Left lung (tissue), 10 donors: Measurements from ENCODE around the gene EGLN2. TPM values are rescaled to one million over a fixed set of nuclear protein-coding genes. Genes with fewer than 3 reads are reported as not detected.
A peak's percentile ranks its signal among the peaks of the same experiment; 100 is the strongest.

ENCODE experiments used
- ATAC-seq: fragments of 200-7000 bp; cut with Tn5 transposase; one replicate; pipeline ENCODE4 v1.9.1; 2020; ENCODE audit warnings: moderate library complexity
- DNase-seq, 4 donors: peaks; one replicate each; pipeline ENCODE4 v3.0.0-alpha.2; 2013 to 2020
- H3K27ac ChIP-seq, 2 donors: fragments of 200-600 bp; sonication (generic) in 1 of 2; one replicate each; pipeline versions ENCODE4 v1.5.0 to v1.8.0; 2020 to 2021
- H3K27me3 ChIP-seq, 2 donors: fragments of 200-600 bp; sonication (generic) in 1 of 2; one replicate each; pipeline versions ENCODE4 v1.5.0 to v1.8.0; 2020 to 2021
- H3K36me3 ChIP-seq, 2 donors: fragments of 200-600 bp; sonication (generic) in 1 of 2; one replicate each; pipeline versions ENCODE4 v1.5.0 to v1.8.0; 2020 to 2021
- H3K4me1 ChIP-seq, 2 donors: fragments of 200-600 bp; one replicate each; pipeline ENCODE4 v1.8.0; 2021
- H3K4me3 ChIP-seq, 2 donors: fragments of 200-600 bp; sonication (generic) in 1 of 2; one replicate each; pipeline versions ENCODE4 v1.5.0 to v1.8.0; 2020 to 2021; ENCODE audit warnings: mild to moderate bottlenecking in 1 of 2
- H3K9me3 ChIP-seq, 2 donors: fragments of 200-600 bp; sonication (generic) in 1 of 2; one replicate each; pipeline versions ENCODE4 v1.5.0 to v1.8.0; 2020 to 2021
- intact Hi-C, 2 donors: fragments of 100-400 bp; cut with DNase I; formaldehyde crosslinking; loops; one replicate each; pipeline versions ENCODE4 v1.11.2 to v1.14.2; 2022
- polyA plus RNA-seq, 6 donors: library from polyadenylated mRNA; unstranded; fragments of 120-200 nt; gene quantifications; one replicate each; pipeline ENCODE4 v1.2.1, GENCODE V29; 2013; ENCODE audit not compliant: insufficient read length in 6 of 6
- total RNA-seq, 2 donors: library from RNA; stranded (reverse); fragmentation: NEBNext Ultra II Directional; extraction: Animal tissue kit (Norgen Biotek cat#: 25700); gene quantifications; one replicate each; pipeline ENCODE4 v1.2.1, GENCODE V29; 2021
- TF ChIP-seq, protein P1 (sequence below), 2 donors: fragments of 200-600 bp; sonication (generic) in 1 of 2; IDR thresholded peaks; one replicate each; pipeline versions ENCODE4 v1.5.0 to v1.8.0; 2021; ENCODE audit warnings: antibody characterized with exemption in 2 of 2
- donor health status: DM: no; HTN: yes; CAD: no.
- donor health status: DM: no; HTN: no; CAD: no.

Gene EGLN2
- total and polyA plus RNA-seq, 8 donors, result 57.0 to 150 (median 75.9) TPM

DNA sequence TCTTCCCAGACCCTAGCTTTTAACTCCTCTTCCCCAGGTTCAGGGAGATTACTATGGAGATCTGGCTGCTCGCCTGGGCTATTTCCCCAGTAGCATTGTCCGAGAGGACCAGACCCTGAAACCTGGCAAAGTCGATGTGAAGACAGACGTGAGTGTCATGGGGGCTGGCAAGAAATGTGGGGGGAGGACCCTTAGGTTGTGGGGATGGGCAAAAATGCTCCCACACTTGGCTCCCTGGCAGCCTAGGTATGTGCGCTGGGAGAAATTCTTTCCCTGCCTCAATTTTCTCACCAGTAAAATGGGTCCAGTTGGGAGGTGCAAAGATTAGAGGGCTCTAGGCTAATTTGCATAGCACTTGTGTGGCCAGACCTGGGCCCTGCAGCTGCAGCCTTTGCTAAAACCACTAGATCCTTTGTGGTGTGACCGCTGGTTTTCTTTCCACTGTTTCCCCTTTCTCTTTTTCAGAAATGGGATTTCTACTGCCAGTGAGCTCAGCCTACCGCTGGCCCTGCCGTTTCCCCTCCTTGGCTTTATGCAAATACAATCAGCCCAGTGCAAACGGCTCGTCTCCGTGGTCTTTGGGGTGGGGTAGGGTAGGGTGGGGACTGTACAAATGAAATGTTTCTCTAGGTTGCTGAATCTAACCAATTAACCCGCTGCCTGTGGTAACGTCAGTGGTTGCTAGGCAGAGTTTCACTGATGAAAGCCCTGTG lies 21.9 kb upstream of the EGLN2 start:
- Histone ChIP-seq H3K4me3 (peak overlapping the region; percentile 59 to 74), H3K9me3 (no peaks in the 10 kb centered on the region), H3K36me3 (peaks cover 0 to 2% of the 10 kb centered on the region in 2 donors), H3K27ac (peak overlapping the region; percentile 96 to 98), H3K27me3 (no peaks in the 10 kb centered on the region), H3K4me1 (peaks cover 7 to 22% of the 10 kb centered on the region in 2 donors)
- TF ChIP-seq, protein P1, sequence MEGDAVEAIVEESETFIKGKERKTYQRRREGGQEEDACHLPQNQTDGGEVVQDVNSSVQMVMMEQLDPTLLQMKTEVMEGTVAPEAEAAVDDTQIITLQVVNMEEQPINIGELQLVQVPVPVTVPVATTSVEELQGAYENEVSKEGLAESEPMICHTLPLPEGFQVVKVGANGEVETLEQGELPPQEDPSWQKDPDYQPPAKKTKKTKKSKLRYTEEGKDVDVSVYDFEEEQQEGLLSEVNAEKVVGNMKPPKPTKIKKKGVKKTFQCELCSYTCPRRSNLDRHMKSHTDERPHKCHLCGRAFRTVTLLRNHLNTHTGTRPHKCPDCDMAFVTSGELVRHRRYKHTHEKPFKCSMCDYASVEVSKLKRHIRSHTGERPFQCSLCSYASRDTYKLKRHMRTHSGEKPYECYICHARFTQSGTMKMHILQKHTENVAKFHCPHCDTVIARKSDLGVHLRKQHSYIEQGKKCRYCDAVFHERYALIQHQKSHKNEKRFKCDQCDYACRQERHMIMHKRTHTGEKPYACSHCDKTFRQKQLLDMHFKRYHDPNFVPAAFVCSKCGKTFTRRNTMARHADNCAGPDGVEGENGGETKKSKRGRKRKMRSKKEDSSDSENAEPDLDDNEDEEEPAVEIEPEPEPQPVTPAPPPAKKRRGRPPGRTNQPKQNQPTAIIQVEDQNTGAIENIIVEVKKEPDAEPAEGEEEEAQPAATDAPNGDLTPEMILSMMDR (IDR thresholded peaks at IDR 0.05), result peak in 1 of 2 donors; percentile 29
- DNase-seq, result peak in 3 of 4 donors; percentile 89 to 95 (median 92)
- intact Hi-C loops, result no loop called here
- peak; percentile 81 for ATAC-seq

DNA sequence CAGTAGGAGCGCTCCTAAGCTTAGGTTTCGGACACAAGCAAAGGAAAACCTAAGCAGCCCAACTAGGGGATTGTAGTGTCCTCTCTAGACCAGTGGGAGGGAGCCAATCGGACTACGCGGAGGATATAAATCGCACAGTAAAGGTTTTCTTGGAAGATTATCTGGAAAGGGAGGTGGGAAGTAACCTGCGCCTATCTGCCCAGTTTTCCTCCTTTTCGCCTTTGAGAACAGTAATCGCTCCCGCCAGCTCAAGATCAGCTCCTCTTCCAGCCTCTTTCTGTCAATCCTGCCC lies 21.4 kb upstream of the EGLN2 start:
- no peak for ATAC-seq
- Histone ChIP-seq H3K4me1 (peaks cover 7 to 22% of the 10 kb centered on the region in 2 donors), H3K36me3 (peaks cover 0 to 7% of the 10 kb centered on the region in 2 donors), H3K4me3 (peak overlapping the region; percentile 59 to 74), H3K27me3 (no peaks in the 10 kb centered on the region), H3K9me3 (no peaks in the 10 kb centered on the region), H3K27ac (peak overlapping the region; percentile 96 to 98)
- intact Hi-C loops, result no loop called here
- no peak for DNase-seq
- TF ChIP-seq, protein P1 (IDR thresholded peaks at IDR 0.05), result no peak

DNA sequence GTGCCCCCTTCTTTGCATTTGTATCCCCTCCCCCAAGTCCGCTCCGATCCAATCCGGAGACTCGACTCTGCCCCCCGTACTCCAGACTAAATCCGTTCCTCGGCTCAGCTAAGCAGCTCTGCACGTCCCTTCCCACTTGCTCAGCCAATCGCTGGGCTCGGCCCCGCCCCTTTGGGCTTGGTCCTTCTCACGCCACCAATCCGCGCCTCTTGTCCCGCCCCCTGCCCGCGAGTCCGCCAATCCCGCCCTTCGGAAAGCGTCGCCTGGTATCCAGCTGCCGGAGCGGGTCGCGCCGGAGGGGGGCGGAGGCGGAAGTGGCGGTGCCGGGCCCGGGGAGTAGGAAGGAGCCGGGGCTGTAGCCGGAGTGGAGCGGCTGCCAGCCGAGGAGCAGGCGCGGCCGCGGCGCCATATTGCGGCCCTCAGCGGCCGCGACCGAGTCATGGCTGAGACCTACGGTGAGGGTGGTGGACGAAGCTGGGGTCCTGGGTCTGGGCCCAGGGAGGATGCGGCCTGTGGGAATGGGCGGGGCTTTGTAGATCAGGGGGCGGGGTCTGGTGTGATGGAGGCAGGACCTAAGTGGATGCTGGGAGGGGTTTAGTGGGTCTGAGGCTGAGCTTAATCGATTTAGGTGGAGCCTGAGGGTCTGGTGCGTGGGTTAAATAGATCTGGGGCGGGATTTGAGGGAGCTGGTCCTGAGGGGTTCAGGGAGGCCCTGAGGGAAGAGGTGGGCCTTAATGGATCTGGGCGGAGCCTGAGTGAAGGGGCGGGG lies 20.9 kb upstream of the EGLN2 start, which contains the start of gene RAB4B:
RAB4B (plus strand) TSS at position 311 of the 769 bp plus-strand sequence; CDS start at position 440, 129 bp downstream.
- Histone ChIP-seq H3K27me3 (no peaks in the 10 kb centered on the region), H3K9me3 (no peaks in the 10 kb centered on the region), H3K4me3 (peak within 1 kb of the TSS; percentile 59 to 74), H3K4me1 (peaks cover 7 to 22% of the 10 kb centered on the region in 2 donors), H3K36me3 (peaks cover 0 to 9% of the 10 kb centered on the region in 2 donors), H3K27ac (peak within 1 kb of the TSS; percentile 96 to 98)
- ATAC-seq, result peak; percentile 93
- intact Hi-C loops, result no loop called here
- DNase-seq, result peak; percentile 99 to 100 (median 100)
- TF ChIP-seq, protein P1 (IDR thresholded peaks at IDR 0.05), result no peak

DNA sequence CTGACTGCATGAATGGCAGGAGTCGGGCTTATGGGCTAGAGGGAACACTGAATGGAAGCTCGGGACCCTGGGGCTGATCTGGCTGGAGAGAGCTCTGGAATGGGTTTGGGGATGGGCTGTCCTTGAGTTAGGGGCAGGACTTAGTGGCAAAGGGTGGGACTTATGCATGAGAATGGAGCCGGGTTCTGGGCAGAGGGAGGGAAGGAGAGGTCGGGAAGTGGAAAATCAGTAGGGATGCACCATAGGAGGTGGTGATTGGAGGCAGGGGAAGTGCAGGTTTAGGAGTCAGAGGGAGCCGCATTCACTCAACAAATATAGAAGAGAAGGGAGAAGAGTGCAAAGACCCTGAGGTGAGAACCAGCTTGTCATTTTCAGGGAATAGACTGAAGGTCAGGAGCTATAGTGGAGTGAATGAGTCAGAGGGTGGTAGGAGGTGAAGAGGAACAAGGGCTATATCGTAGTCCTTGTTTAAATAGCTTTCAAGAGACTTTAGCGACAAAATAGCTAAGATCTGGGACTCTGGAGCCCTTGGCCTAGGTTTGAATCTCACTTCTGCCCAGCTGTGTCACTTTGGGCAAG lies 20.2 kb upstream of the EGLN2 start:
- H3K4me1 ChIP-seq, result peaks cover 7 to 22% of the 10 kb centered on the region in 2 donors
- no peaks in the 10 kb centered on the region for H3K27me3 ChIP-seq
- ATAC-seq (peak; percentile 2), DNase-seq (no peak)
- H3K27ac ChIP-seq, result peak overlapping the region; percentile 96 to 98
- TF ChIP-seq, protein P1 (IDR thresholded peaks at IDR 0.05), result no peak
- intact Hi-C loops, result no loop called here
- peaks cover 0 to 13% of the 10 kb centered on the region in 2 donors for H3K36me3 ChIP-seq
- H3K4me3 ChIP-seq, result peak overlapping the region; percentile 59 to 74
- no peaks in the 10 kb centered on the region for H3K9me3 ChIP-seq

DNA sequence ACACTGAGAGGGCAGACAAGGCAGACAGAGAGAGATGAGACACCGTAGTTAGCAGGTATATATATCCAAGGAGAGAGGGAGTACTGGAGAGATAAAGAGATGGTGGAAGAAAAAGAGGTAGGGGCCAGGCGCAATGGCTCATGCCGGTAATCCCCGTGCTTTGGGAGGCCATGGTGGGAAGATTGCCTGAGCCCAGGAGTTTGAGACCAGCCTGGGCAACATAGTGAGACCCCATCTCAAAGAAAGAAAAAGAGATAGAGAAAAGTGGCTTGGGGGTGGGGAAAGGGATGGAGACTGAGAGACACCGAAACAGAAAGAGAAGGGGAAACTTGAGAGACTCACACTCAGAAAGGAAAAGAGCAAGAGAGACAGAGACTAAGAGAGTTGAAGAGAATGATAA lies 18.4 kb upstream of the EGLN2 start:
- TF ChIP-seq, protein P1 (IDR thresholded peaks at IDR 0.05), result no peak
- ATAC-seq, result no peak
- no peaks in the 10 kb centered on the region for H3K27me3 ChIP-seq
- H3K4me3 ChIP-seq, result no peak overlapping the region
- H3K9me3 ChIP-seq, result no peaks in the 10 kb centered on the region
- DNase-seq, result no peak
- H3K36me3 ChIP-seq, result peaks cover 0 to 30% of the 10 kb centered on the region in 2 donors
- H3K27ac ChIP-seq, result no peak overlapping the region
- peaks cover 7 to 22% of the 10 kb centered on the region in 2 donors for H3K4me1 ChIP-seq
- intact Hi-C loops, result no loop called here
